Hematopoietic multipotent progenitor cell treated with erythropoietin and hydrocortisone succinate and interleukin-3 and kit ligand, for 17 days (in vitro differentiated cells): ENCODE data around the gene RBP3.
"Not testable (repeated sequence)": the region's sequence is repeated elsewhere in the genome, so short reads cannot be mapped to it uniquely, and the experiment has no call there.

Source experiments
- DNase-seq: peaks from one replicate; pipeline ENCODE4 v3.0.0-alpha.2; 2015; ENCODE audit warnings: low spot score

The RBP3 gene

GRCh38 chr10:47374611-47375536, 26.7 kb downstream of the RBP3 start:
- no peak for DNase-seq

GRCh38 chr10:47376522-47377220, 28.5 kb downstream of the RBP3 start:
- no peak for DNase-seq

- no peak for DNase-seq
Measured at GRCh38 chr10:47378183-47378510, 30.0 kb downstream of the RBP3 start.

GRCh38 chr10:47378606-47379444, 30.7 kb downstream of the RBP3 start:
- no peak for DNase-seq

GRCh38 chr10:47379445-47379785, 31.3 kb downstream of the RBP3 start:
- no peak for DNase-seq

GRCh38 chr10:47379901-47380300, 31.7 kb downstream of the RBP3 start:
- DNase-seq: no peak

GRCh38 chr10:47380341-47381102, 32.4 kb downstream of the RBP3 start:
- DNase-seq: no peak

- DNase-seq: no peak
Measured at GRCh38 chr10:47381103-47381395, 32.9 kb downstream of the RBP3 start.

- no peak for DNase-seq
Measured at GRCh38 chr10:47381427-47382379, 33.5 kb downstream of the RBP3 start.

- no peak for DNase-seq
Measured at GRCh38 chr10:47383261-47384147, 35.3 kb downstream of the RBP3 start.

- DNase-seq: peak; percentile 61
Measured at GRCh38 chr10:47384148-47384921, 36.2 kb downstream of the RBP3 start, which contains the start of gene ZNF488. Gene ZNF488 (minus strand): TSS chr10:47384293. CDS start chr10:47368829, 15,464 bp downstream.

GRCh38 chr10:47386104-47386503, 37.9 kb downstream of the RBP3 start:
- DNase-seq: not testable (repeated sequence)

- no peak for DNase-seq
Measured at GRCh38 chr10:47388879-47389278, 40.7 kb downstream of the RBP3 start.

GRCh38 chr10:47389619-47390018, 41.5 kb downstream of the RBP3 start:
- DNase-seq: no peak

- no peak for DNase-seq
Measured at GRCh38 chr10:47396311-47396717, 48.2 kb downstream of the RBP3 start.

GRCh38 chr10:47397256-47397655, 49.1 kb downstream of the RBP3 start:
- no peak for DNase-seq

- DNase-seq: no peak
Measured at GRCh38 chr10:47400251-47400650, 52.1 kb downstream of the RBP3 start.

- no peak for DNase-seq
Measured at GRCh38 chr10:47400786-47401185, 52.6 kb downstream of the RBP3 start.

- DNase-seq: no peak
Measured at GRCh38 chr10:47401210-47401609, 53.0 kb downstream of the RBP3 start.
